Panc1 (cell line): ENCODE results near the gene DAPK1.

Experiments
- POLR2AphosphoS5 ChIP-seq: IDR thresholded peaks from 2 replicates; pipeline ENCODE4 v1.6.1; 2012; ENCODE audit warnings: mild to moderate bottlenecking, low read depth, low read length, moderate library complexity
- SIN3A ChIP-seq: IDR thresholded peaks from 2 replicates; pipeline ENCODE4 v1.6.1; 2012; ENCODE audit warnings: low read depth, mild to moderate bottlenecking, low read length, moderate library complexity, borderline replicate concordance; ENCODE audit not compliant: insufficient read depth
- TCF7L2 ChIP-seq: IDR thresholded peaks from 2 replicates; pipeline ENCODE4 v1.6.1; 2011; ENCODE audit warnings: mild to moderate bottlenecking, low read depth, low read length, inconsistent platforms
- TF ChIP-seq, protein P1 (sequence below): fragments of 450-650 bp; IDR thresholded peaks from 2 replicates; pipeline ENCODE4 v1.5.1; 2017; ENCODE audit warnings: mild to moderate bottlenecking
- TF ChIP-seq, protein P2 (sequence below), 2 experiments: IDR thresholded peaks; 2 replicates each; pipeline ENCODE4 v1.6.1; 2011 to 2012; ENCODE audit warnings: low read depth in 2 of 2, control low read depth in 1 of 2, low read length in 1 of 2, mild to moderate bottlenecking in 1 of 2, moderate library complexity in 1 of 2; ENCODE audit not compliant: insufficient read depth in 1 of 2

DNA sequence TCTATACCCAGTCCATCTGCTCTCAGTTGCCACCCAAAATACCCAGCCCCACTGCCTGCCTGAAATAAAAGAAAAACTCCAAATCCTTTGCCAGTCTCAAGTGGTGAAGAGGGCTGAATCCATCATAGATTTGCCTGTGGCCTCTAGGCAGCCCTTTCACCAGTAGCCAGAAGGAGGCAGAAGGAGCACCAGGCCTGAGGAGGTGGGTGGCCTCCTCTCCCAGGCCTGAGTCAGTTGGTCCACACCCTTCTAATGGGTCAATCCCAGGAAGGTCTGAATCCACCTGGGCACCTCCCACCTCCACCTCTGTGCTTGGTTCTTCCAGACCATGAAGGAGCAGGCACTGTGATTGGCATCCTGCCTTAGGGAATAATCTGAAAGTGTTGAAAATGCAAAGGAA is 97.0 kb downstream of the DAPK1 start:
- TF ChIP-seq, protein P1, sequence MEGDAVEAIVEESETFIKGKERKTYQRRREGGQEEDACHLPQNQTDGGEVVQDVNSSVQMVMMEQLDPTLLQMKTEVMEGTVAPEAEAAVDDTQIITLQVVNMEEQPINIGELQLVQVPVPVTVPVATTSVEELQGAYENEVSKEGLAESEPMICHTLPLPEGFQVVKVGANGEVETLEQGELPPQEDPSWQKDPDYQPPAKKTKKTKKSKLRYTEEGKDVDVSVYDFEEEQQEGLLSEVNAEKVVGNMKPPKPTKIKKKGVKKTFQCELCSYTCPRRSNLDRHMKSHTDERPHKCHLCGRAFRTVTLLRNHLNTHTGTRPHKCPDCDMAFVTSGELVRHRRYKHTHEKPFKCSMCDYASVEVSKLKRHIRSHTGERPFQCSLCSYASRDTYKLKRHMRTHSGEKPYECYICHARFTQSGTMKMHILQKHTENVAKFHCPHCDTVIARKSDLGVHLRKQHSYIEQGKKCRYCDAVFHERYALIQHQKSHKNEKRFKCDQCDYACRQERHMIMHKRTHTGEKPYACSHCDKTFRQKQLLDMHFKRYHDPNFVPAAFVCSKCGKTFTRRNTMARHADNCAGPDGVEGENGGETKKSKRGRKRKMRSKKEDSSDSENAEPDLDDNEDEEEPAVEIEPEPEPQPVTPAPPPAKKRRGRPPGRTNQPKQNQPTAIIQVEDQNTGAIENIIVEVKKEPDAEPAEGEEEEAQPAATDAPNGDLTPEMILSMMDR, result no peak
- TF ChIP-seq POLR2AphosphoS5 (no peak), SIN3A (no peak), TCF7L2 (no peak)
- TF ChIP-seq, protein P2, sequence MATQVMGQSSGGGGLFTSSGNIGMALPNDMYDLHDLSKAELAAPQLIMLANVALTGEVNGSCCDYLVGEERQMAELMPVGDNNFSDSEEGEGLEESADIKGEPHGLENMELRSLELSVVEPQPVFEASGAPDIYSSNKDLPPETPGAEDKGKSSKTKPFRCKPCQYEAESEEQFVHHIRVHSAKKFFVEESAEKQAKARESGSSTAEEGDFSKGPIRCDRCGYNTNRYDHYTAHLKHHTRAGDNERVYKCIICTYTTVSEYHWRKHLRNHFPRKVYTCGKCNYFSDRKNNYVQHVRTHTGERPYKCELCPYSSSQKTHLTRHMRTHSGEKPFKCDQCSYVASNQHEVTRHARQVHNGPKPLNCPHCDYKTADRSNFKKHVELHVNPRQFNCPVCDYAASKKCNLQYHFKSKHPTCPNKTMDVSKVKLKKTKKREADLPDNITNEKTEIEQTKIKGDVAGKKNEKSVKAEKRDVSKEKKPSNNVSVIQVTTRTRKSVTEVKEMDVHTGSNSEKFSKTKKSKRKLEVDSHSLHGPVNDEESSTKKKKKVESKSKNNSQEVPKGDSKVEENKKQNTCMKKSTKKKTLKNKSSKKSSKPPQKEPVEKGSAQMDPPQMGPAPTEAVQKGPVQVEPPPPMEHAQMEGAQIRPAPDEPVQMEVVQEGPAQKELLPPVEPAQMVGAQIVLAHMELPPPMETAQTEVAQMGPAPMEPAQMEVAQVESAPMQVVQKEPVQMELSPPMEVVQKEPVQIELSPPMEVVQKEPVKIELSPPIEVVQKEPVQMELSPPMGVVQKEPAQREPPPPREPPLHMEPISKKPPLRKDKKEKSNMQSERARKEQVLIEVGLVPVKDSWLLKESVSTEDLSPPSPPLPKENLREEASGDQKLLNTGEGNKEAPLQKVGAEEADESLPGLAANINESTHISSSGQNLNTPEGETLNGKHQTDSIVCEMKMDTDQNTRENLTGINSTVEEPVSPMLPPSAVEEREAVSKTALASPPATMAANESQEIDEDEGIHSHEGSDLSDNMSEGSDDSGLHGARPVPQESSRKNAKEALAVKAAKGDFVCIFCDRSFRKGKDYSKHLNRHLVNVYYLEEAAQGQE (IDR thresholded peaks at IDR 0.05; ENCODE audit: insufficient read depth in 1 of 2, low read depth in 2 of 2, low read length in 1 of 2), result no peak
